NCI-H2107 treated with DMSO at 0.1 percent for 48 hours (cell line): ENCODE measurements around the gene SDCBP2.

Experiments
- DNase-seq: peaks from one replicate; lab custom pipeline; 2025; ENCODE audit not compliant: unreplicated experiment; lab: John Stamatoyannopoulos, UW

SDCBP2 gene

DNA sequence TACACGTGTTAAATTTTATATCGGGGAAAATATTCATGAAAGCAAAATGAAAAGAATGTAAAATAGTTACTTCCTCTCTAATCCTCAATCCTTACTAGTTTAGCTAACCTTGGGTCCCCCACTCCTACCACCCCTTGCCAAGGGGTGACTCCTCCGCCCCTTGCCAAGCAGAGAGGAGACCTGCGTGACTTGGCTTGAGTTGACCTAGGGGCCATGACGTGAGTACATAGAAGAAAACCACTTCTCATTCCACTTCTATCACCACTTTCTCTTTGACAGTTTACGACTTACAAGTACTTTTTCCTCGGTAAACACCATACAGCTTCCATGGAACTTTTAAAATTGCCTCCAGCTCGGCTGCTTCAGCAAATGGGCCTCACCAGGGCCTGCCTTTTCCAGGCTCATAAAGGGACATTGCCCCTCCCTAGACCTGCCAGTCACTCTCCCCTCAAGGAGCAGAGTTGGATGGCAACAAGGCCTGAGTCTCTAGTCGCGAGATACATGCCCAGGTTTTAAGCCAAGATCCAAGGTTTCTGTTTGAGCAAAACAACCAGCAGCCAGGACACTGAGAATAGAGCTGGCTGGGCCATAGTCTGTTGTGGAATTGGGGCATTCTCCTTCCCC is 29.9 kb downstream of the SDCBP2 start:
- no peak for DNase-seq

- no peak for DNase-seq
These were observed 30.8 kb downstream of the SDCBP2 start for GRCh38 chr20:1298166-1298565.

- no peak for DNase-seq
These were observed 31.5 kb downstream of the SDCBP2 start for GRCh38 chr20:1297486-1297885.

DNA sequence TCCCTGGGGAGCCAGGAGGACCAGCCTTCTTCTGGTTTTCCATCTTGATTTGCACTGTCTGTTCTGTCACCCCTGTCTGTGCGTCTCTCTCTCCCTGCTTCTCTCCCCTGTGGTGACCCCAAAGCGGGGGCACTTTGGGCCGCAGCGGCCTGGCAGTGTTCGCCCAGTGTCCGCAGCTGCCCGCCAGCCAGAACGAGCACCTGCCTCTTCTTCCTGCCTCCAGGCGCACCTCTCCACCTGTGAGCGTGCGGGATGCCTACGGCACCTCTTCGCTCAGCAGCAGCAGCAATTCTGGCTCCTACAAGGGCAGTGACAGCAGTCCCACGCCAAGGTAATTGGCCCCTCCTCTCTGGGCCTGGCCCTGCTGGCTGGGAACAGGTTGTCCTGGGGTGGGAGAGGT is 32.0 kb downstream of the SDCBP2 start:
- no peak for DNase-seq

DNA sequence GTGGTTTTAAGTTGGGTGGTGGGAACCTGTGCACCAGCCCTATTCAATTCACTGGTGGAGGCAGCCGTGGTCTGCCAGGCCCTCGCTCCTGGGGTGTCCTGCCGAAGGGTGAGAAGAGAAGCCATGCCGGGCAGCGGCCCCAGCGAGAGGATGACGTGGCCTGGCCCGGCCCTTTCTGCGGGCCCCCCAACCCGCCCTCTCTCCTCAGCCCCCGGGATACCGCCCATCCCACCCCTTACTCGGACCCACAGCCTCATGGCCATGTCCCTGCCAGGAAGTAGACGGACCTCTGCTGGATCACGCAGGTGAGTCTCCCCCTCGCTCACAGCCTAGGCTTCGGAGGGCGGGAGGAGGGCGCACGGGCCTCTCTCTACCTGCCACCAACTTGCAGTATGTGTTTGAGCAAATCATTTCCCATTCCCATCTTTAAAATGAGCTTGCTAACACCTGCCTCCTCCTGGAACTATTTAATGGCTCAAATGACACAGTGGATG is 32.8 kb downstream of the SDCBP2 start:
- DNase-seq: no peak

DNA sequence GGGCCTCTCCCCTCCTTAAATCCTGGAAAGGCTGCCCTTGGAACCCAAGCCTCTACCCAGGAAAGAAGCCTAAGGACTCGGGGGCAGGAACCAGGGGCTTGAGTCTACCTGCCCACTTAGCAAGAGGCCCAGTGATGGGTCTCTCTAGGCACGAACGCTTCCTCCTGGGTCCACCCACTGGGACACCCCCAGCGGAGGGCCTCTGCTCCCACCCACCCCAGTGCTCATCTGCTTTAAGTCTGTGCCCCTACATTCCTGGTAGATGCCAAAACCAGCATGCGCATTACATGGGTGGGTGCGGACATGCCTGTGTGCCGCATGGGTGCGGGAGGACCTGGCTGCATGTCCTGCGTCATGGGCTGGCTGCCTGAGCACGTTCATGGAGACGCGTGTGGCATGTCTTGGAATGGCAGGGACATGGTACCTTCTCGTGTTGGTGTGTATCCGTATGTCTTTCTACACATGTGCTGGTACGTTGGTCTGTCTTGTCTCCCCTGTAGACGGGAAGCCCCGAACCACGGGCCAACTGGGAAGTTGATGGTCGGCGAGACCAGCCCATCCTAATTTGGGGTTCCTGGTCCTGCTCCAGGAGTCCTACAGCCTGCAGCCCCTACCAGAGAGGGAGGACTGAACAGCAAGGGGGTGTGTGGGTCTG is 33.5 kb downstream of the SDCBP2 start:
- no peak for DNase-seq

- DNase-seq: no peak
These were observed 34.4 kb downstream of the SDCBP2 start for GRCh38 chr20:1294497-1294896.

- no peak for DNase-seq
These were observed 35.1 kb downstream of the SDCBP2 start for GRCh38 chr20:1293641-1294379.

DNA sequence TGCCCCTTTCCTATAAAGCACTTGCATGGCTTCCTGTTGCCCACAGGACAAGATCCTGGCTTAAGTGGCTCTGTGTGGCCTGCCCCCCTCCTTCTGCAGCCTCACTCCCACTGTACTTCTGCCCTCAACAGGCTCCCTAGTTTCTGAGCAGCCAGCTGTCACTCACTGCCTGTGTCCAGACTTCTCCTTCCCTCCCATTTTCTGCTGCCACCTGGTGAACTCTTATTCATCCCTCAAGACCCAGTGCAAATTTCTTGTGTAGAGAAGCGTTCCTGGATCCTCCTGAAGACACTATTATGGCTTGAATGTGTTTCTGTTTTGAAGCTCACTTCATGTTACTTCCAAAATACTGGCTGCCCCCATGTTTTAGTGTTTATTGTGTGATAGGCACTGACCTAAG is 36.3 kb downstream of the SDCBP2 start:
- no peak for DNase-seq

DNA sequence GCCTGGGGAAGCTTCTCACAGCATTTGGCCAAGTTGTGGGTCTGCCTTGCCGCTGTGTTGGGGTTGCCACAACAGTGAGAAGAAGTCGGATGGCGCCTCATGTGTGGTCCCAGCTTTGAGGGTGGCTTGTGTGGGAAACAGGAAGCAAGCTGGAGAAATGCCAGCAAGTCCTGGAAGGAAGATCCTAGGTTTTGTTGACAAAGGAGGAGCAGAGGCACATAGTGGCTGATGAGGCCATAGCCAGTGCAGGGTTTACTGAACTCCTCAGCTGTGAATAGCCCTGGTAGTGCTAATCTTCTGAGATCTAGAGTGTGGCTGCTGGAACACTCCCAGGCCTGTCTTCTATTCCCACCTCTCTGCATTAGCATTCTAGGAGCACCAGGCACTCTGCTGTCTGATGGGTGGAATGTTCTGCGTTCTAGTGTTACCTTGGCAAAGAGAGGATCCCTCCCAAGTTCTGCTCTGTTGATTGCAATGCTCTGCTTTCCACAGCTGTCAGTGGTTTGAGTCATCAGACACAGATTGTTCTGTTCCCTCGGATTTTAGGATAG is 37.7 kb downstream of the SDCBP2 start:
- no peak for DNase-seq

DNA sequence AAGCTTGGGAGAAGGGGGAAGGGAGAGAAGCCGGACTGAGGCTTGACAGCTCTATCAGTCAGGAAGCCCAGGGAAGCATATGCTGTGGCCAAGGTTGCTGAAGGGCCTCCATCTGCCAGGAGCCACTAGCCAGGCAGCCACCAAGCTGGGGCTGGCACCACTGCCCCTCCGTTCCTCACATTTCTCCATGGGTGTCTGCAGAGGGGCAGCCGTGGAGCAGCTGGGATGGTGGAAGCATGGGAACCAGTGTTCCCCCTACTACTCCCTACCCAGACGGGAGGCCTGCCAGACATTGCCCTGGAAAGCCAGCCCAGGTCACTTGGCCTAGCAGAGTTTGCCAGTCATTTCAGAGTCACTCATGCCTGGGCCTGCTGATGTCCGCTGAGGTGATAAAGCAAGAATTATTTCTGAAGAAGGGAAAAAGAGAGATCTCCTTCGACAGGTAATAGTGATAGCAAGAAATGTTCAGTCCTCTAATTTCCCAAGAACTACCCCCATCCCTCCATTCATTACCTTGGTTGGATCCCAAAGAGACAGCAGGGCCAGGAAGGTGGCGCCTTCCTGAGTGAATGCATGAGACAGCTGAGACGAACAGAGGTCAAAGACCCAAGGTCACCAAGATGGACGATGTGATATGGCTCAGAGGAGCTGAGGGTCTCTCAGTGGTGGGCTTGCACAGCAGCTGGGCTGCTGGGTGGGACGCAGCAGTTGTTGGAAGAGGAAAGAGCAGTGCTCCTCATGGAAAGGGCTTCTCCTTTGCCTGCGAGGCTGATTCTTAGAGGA is 41.0 kb downstream of the SDCBP2 start:
- DNase-seq: no peak

- no peak for DNase-seq
These were observed 41.6 kb downstream of the SDCBP2 start for GRCh38 chr20:1287306-1287705.

DNA sequence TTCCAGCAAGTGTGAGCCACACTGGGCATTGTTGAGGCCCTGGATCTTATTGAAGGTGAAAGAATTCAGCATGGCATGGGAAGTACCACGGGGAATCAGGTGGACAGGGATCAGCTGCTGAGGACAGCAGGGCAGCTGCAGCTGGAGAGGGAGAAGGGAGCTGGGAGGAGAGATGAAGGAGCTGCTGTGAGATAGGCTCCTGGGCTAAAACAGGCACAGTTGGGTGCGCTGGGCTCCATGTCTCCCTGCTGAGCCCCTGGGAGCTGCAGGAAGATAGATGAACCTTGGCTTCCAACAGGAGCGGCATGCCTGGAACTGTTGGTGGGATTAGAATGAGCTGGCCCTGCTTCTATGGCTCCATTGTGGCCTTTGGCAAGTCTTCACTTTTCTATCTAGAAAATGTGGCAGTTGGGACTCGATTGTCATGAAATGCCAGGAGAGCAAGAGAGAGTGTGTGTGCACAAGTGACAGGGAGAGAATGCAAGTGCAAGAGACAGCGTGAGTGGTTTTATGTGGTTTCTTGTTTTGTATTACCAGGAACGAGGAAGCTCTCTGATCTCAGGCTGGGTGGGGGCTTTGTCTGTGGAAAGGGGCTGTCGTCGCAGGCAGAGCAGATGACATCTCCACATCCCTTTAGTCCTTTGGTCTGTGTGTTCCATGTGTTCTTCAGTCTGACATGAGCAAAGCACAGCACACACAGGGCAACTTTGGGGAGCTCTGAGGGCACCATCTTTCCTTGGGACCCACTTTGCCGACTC is 42.5 kb downstream of the SDCBP2 start:
- DNase-seq: no peak

DNA sequence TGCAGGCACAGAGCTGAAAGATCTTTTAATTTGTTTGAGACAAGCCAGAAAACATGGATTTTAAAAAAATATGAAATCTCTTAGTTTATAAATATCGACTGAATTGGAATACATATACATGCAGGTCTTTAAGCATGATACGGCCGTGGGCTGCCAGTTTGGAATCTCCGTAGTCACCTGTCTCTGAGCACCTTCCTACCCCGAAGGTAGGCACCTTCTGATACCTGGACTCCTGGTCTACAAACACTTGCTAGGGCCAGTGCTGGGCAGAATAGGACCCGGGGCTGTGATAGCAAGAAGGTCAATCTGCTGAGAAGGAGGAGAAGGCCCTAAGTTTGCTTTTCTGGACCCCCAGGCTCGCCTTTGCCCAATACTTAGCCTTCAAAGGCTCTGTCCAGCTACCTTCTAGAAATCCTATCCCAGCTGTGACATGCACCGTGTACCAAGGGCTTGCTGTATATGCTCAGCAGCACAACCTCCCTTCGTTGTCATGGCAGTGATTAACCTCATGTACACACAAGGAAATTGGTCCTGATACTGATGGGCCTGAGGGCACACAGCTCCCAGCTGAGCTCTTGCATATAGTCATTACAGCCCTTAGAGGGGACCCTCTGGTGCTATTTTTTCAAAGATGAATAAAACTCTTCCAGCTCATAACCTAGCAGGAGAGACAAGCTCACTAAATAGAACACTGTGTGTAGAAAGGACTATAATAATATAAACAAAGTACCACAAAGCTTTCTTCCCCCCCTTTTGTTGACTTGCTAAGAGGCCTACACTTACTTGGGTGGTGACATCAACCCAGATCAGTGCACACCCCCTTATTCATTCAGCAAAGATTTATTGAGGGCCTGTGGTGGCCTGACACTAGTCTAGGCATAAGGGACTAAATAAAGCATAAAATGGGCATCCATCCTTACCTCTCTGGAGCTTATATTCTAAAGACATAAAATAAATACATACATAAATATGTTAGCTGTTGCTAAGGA is 45.1 kb downstream of the SDCBP2 start:
- no peak for DNase-seq

DNA sequence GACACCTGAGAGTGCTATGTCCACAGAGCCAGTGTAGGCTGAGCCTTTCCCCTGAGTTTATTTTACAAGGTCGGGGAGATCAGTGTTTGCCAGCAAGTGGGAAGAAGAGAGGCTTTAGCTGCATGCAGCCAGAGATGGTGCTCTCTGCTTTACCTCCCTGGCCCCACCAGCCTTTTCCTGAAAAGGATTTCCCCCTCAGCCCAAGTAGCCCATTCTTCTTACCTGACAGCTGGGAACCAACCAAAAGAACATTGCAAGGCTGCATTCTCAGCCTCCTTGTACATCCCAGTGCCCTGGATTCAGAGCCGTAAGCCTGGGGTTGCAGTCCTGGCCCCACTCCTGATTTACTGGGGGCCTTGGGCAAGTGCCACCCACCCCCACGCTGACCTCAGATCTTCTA is 46.0 kb downstream of the SDCBP2 start:
- no peak for DNase-seq

DNA sequence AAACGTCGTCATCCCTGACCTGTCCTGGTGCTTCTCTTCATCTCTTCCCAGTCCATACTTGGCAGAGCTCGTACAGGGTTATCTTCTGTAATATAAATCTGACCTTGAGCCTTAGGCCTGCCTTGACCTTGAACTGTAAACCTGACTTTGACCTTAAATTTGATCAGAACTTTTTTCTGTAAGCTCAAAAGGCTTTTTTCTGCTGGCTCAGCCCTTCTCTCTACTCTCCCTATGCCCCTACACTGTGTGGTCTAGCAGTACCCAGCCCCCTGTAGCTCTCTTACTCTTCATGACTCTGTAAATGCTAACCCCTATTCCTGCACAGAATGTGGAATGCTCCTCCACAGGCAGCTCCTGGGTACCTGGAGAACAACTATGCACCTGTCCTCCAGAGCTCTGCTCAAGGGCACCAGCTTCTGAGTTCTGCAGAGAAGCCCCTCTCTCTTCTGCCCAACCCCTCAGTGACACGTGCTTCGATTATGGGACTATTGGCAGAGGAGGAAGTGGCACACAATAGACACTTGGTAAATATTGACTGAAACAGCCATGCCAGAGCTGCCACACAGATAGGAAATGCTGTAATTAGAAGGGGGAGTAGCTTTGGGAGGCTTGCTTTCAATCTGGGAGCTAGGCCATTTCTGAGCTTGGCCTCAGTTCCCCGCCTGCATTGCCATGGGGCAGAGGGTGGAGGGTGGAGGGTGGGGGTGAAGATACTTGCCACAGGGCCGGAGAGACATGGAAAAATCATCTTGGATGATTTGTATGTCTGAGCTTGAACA is 47.5 kb downstream of the SDCBP2 start:
- no peak for DNase-seq

- DNase-seq: no peak
These were observed 48.5 kb downstream of the SDCBP2 start for GRCh38 chr20:1280195-1281102.
